ENCODE results near the gene CALD1.

The CALD1 gene

DNA sequence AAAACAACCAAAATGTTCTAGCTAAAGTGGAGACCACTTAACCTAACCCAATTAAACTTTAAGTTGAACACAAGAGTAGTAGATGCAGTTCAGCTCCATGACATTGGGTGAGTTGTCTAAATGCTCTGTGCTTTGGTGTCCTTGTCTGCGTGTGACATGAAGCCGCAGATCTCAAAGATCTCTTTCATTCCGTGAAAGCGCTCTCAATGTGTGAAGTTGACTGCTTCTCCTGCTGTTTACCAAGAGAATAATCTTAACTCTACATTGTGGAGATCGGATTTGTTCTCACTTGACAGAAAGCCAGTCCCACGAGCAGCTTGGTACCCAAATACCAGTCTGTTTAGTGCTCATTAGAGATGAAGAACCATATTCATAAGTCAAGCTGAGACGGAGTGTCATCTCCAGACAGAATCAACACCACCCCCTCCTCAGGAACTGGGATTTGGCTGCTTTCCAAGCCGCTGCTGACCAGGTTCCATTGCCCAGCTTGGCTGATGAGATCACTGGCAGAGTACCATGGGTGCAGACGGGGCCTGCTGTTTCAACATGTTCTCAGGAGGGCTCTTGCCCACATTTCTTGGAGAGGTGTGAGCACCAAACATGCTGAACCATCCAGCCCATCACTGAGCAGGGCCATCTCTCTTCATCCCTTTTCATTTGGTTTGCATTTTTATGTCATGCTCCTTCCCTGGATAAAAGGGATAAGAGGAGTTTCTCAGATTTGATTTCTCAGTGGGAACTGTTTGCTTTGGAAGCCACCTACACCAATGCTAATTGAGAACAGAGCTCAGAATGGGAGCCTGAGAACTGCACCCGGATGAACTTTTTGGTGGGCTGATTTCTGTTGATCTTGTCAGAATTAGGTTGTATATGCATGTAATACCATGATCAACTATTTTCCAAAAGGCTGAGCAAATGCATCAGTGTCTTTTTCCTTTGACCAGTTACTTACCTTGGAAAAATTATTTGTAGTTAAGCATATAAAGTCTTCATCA lies 111.1 kb downstream of the CALD1 start (continued):
- TF ChIP-seq ZNF548 (tag by site-specific recombination; IDR thresholded peaks at IDR 0.05) (no peak), ZNF302 (tag by site-specific recombination; IDR thresholded peaks at IDR 0.05; ENCODE audit: low read depth) (no peak), ZNF48 (tag by site-specific recombination; IDR thresholded peaks at IDR 0.05) (no peak), ZNF324 (tag by site-specific recombination; IDR thresholded peaks at IDR 0.05) (0 out of 2 replicates have a peak, but pooled peaks have one; percentile 33), ZNF776 (tag by site-specific recombination; IDR thresholded peaks at IDR 0.05; ENCODE audit: borderline replicate concordance) (no peak), WT1 (tag by site-specific recombination; IDR thresholded peaks at IDR 0.05) (no peak), ZNF660 (tag by site-specific recombination; IDR thresholded peaks at IDR 0.05) (0 out of 2 replicates have a peak, but pooled peaks have one; percentile 35), ZNF544 (tag by site-specific recombination; IDR thresholded peaks at IDR 0.05) (no peak), ZNF664 (tag by site-specific recombination; IDR thresholded peaks at IDR 0.05) (no peak), GLIS1 (tag by site-specific recombination; IDR thresholded peaks at IDR 0.05) (no peak), SCRT2 (tag by site-specific recombination; IDR thresholded peaks at IDR 0.05) (no peak), ZNF214 (tag by site-specific recombination; IDR thresholded peaks at IDR 0.05; ENCODE audit: borderline replicate concordance) (no peak), ZNF398 (tag by site-specific recombination; IDR thresholded peaks at IDR 0.05) (no peak)
- TF ChIP-seq, protein P1, sequence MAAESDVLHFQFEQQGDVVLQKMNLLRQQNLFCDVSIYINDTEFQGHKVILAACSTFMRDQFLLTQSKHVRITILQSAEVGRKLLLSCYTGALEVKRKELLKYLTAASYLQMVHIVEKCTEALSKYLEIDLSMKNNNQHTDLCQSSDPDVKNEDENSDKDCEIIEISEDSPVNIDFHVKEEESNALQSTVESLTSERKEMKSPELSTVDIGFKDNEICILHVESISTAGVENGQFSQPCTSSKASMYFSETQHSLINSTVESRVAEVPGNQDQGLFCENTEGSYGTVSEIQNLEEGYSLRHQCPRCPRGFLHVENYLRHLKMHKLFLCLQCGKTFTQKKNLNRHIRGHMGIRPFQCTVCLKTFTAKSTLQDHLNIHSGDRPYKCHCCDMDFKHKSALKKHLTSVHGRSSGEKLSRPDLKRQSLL (tag by site-specific recombination; IDR thresholded peaks at IDR 0.05) = no peak
- TF ChIP-seq, protein P2, sequence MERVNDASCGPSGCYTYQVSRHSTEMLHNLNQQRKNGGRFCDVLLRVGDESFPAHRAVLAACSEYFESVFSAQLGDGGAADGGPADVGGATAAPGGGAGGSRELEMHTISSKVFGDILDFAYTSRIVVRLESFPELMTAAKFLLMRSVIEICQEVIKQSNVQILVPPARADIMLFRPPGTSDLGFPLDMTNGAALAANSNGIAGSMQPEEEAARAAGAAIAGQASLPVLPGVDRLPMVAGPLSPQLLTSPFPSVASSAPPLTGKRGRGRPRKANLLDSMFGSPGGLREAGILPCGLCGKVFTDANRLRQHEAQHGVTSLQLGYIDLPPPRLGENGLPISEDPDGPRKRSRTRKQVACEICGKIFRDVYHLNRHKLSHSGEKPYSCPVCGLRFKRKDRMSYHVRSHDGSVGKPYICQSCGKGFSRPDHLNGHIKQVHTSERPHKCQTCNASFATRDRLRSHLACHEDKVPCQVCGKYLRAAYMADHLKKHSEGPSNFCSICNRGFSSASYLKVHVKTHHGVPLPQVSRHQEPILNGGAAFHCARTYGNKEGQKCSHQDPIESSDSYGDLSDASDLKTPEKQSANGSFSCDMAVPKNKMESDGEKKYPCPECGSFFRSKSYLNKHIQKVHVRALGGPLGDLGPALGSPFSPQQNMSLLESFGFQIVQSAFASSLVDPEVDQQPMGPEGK (tag by site-specific recombination; IDR thresholded peaks at IDR 0.05) = no peak

DNA sequence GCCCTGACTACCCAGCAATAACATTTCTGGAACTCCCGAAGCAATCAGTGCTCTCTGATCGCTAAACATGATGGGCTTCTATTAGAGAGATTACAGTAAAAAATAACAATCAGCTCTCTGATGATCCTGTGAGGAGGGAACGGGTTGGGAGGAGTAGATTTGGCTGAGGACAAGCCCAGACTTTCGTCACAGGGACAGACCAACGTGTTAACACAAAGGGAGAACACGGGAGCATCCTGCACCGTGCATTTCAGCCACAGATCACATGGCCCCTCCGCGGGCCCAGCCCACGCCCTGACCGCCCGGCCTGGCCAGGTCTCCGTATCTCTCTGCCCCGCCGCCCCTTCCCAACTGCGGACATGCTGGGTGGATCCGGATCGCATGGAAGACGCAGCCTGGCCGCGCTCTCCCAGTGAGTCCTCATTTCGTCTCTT lies 111.8 kb downstream of the CALD1 start:
- ChIA-PET POLR2A (interaction anchor here (1.0 to 1.3 kb wide), 5 partner anchors 8 to 195 kb away, joined by 3 to 4 read pairs (median 3); no protein-coding TSS in a partner anchor), CTCF (interaction anchor here (1.4 kb wide), 1 partner anchor 63 kb away, joined by 3 read pairs; no protein-coding TSS in a partner anchor)
- H3K4me3 ChIP-seq (ENCODE audit: low read depth, low read length) = peak overlapping the region; percentile 68
- H3K4me1 ChIP-seq (ENCODE audit: control insufficient read depth, insufficient read depth, low read length) = peaks cover 16% of the 10 kb centered on the region
- no peaks in the 10 kb centered on the region for H3K9me3 ChIP-seq (ENCODE audit: control insufficient read depth, insufficient read depth, low read depth, low read length)
- H3K36me3 ChIP-seq (ENCODE audit: control insufficient read depth in 2 of 2, insufficient read depth in 1 of 2, low read length in 2 of 2) = no peaks in the 10 kb centered on the region
- peak overlapping the region; percentile 45; the same call in 1 of the 2 replicates for H3K27ac ChIP-seq (ENCODE audit: extremely low read depth, low read depth, low read length)
- peak; percentile 76 for TF ChIP-seq KLF8 (tag by site-specific recombination; IDR thresholded peaks at IDR 0.05)
- peak; percentile 23; the same call in 1 of the 2 replicates for TF ChIP-seq ZSCAN4 (tag by site-specific recombination; IDR thresholded peaks at IDR 0.05)
- peak; percentile 61 for TF ChIP-seq WT1 (tag by site-specific recombination; IDR thresholded peaks at IDR 0.05)
- TF ChIP-seq ZNF610 (tag by site-specific recombination; IDR thresholded peaks at IDR 0.05; ENCODE audit: borderline replicate concordance) = no peak
- TF ChIP-seq ZNF660 (tag by site-specific recombination; IDR thresholded peaks at IDR 0.05) = peak; percentile 54; the same call in 1 of the 2 replicates
- no peak for TF ChIP-seq GLI4 (tag by site-specific recombination; IDR thresholded peaks at IDR 0.05)
- TF ChIP-seq, protein P3, sequence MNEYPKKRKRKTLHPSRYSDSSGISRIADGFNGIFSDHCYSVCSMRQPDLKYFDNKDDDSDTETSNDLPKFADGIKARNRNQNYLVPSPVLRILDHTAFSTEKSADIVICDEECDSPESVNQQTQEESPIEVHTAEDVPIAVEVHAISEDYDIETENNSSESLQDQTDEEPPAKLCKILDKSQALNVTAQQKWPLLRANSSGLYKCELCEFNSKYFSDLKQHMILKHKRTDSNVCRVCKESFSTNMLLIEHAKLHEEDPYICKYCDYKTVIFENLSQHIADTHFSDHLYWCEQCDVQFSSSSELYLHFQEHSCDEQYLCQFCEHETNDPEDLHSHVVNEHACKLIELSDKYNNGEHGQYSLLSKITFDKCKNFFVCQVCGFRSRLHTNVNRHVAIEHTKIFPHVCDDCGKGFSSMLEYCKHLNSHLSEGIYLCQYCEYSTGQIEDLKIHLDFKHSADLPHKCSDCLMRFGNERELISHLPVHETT (tag by site-specific recombination; IDR thresholded peaks at IDR 0.05) = no peak
- TF ChIP-seq OVOL3 (tag by site-specific recombination; IDR thresholded peaks at IDR 0.05) = no peak
- TF ChIP-seq BCL6B (tag by site-specific recombination; IDR thresholded peaks at IDR 0.05) = no peak
- TF ChIP-seq ZNF776 (tag by site-specific recombination; IDR thresholded peaks at IDR 0.05; ENCODE audit: borderline replicate concordance) = no peak
- TF ChIP-seq ZNF112 (tag by site-specific recombination; IDR thresholded peaks at IDR 0.05) = no peak
- no peak for TF ChIP-seq ZNF585B (tag by site-specific recombination; IDR thresholded peaks at IDR 0.05)
- no peak for TF ChIP-seq SALL2 (tag by site-specific recombination; IDR thresholded peaks at IDR 0.05; ENCODE audit: borderline replicate concordance)
- no peak for TF ChIP-seq OSR2 (tag by site-specific recombination; IDR thresholded peaks at IDR 0.05)

Data from HEK293 (cell line).